Sigmoid colon (tissue), 7 donors: ENCODE results near the gene CX3CL1. TPM values are rescaled to one million over a fixed set of nuclear protein-coding genes. Genes with fewer than 3 reads are reported as not detected.
"Not testable (repeated sequence)": the region's sequence is repeated elsewhere in the genome, so short reads cannot be mapped to it uniquely, and the experiment has no call there.

Experiments
- DNase-seq: peaks from one replicate; pipeline ENCODE4 v3.0.0-alpha.2; 2019
- H3K27ac ChIP-seq, 4 donors: fragments of 200-600 bp; sonication (generic); one replicate each; pipeline ENCODE4 v1.5.1; 2016 to 2019; ENCODE audit warnings: mild to moderate bottlenecking in 1 of 4
- H3K27me3 ChIP-seq, 3 donors: fragments of 200-600 bp; sonication (generic); one replicate each; pipeline ENCODE4 v1.5.1; 2019; ENCODE audit warnings: mild to moderate bottlenecking in 1 of 3
- H3K36me3 ChIP-seq, 4 donors: fragments of 200-600 bp; sonication (generic); one replicate each; pipeline ENCODE4 v1.5.1; 2016 to 2019
- H3K4me1 ChIP-seq, 4 donors: fragments of 200-600 bp; sonication (generic); one replicate each; pipeline ENCODE4 v1.5.1; 2017 to 2019
- H3K4me3 ChIP-seq, 4 donors: fragments of 200-600 bp; sonication (generic); one replicate each; pipeline ENCODE4 v1.5.1; 2017 to 2019; ENCODE audit warnings: mild to moderate bottlenecking in 2 of 4, moderate library complexity in 1 of 4
- H3K9me3 ChIP-seq, 4 donors: fragments of 200-600 bp in 3 of 4; sonication (generic) in 3 of 4; one replicate each; pipeline versions ENCODE4 v1.5.1 to v1.6.1; 2013 to 2019
- CTCF ChIP-seq, 4 experiments: fragments of 450-650 bp in 3 of 4; fragments of 200-600 bp in 1 of 4; IDR thresholded peaks; one replicate each; pipeline ENCODE4 v1.5.1; 2016 to 2019; ENCODE audit warnings: antibody characterized with exemption in 4 of 4, mild to moderate bottlenecking in 3 of 4, moderate library complexity in 2 of 4
- EP300 ChIP-seq, 4 donors: sonication (generic); formaldehyde crosslinking; IDR thresholded peaks; one replicate each; pipeline ENCODE4 v1.6.1; 2017; ENCODE audit warnings: antibody characterized with exemption in 4 of 4
- POLR2A ChIP-seq, 2 donors: fragments of 450-650 bp; IDR thresholded peaks; one replicate each; pipeline ENCODE4 v1.6.1; 2016; ENCODE audit warnings: antibody characterized with exemption in 2 of 2, mild to moderate bottlenecking in 2 of 2, moderate library complexity in 2 of 2
- POLR2AphosphoS5 ChIP-seq, 4 donors: sonication (generic); formaldehyde crosslinking; IDR thresholded peaks; one replicate each; pipeline ENCODE4 v1.6.1; 2017; ENCODE audit warnings: antibody characterized with exemption in 4 of 4
- WGBS, 2 donors: extraction: QIAGEN DNeasy Blood & Tissue Kit; methylation state at CpG; one replicate each; pipeline ENCODE4 v1.1.7; 2013; 5-methylcytosine and 5-hydroxymethylcytosine counted together
- intact Hi-C: fragments of 100-400 bp; cut with DNase I; formaldehyde crosslinking; loops from one replicate; pipeline ENCODE4 v1.15.1; 2023
- polyA plus RNA-seq, 3 donors: library from polyadenylated mRNA; stranded (reverse); fragments of 200-250 nt; gene quantifications; one replicate each; pipeline ENCODE4 v1.2.3, GENCODE V29; 2013
- total RNA-seq, 4 donors: library from RNA; depleted of rRNA; stranded (reverse); fragments of >200 nt; gene quantifications; one replicate each; pipeline ENCODE4 v1.1.0, GENCODE V29; 2016
- donor health status: healthy with polysubstance abuse.
- donor health status: Bipolar disorder and iron deficiency.
- donor health status: healthy.

The CX3CL1 gene
- total and polyA plus RNA-seq, 7 donors: 0.23 to 18.6 (median 4.8) TPM

DNA sequence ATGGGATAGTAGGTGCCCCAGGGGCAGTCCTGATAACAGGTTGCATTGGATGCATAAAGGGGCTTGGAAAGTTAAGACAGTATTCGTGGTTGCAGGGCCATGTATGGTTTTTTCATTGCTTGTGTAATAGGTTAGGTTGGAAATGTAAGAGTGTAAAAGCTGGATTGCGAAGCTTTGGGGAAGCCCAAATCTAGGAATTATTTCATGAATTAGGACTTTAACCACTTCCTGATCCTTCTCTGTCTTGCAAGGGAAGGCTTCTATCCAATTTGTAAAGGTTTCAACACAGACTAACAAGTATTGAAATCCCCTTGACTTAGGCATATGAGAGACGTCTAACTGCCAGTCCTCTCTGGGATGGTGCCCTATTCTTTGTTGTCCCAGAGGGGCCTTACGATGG, 24.5 kb downstream of the CX3CL1 start:
- H3K9me3 ChIP-seq: no peaks in the 10 kb centered on the region
- no peaks in the 10 kb centered on the region for H3K4me1 ChIP-seq
- TF ChIP-seq POLR2A (IDR thresholded peaks at IDR 0.05) (no peak), POLR2AphosphoS5 (IDR thresholded peaks at IDR 0.05) (no peak), EP300 (IDR thresholded peaks at IDR 0.05) (no peak), CTCF (IDR thresholded peaks at IDR 0.05) (no peak)
- no peak for DNase-seq
- intact Hi-C loops: no loop called here
- 91 to 95% methylated on average over 4 of the region's 4 CpGs for WGBS, 2 donors
- H3K27ac ChIP-seq: no peak overlapping the region
- H3K4me3 ChIP-seq: no peak overlapping the region
- H3K36me3 ChIP-seq: no peaks in the 10 kb centered on the region
- H3K27me3 ChIP-seq: no peaks in the 10 kb centered on the region

GRCh38 chr16:57397493-57397892, 25.2 kb downstream of the CX3CL1 start:
- H3K27me3 ChIP-seq, H3K27ac ChIP-seq, H3K36me3 ChIP-seq, H3K4me1 ChIP-seq, H3K9me3 ChIP-seq, DNase-seq, intact Hi-C loops, H3K4me3 ChIP-seq: not testable (repeated sequence)
- 94% methylated on average over 4 of the region's 4 CpGs for WGBS, 2 donors

DNA sequence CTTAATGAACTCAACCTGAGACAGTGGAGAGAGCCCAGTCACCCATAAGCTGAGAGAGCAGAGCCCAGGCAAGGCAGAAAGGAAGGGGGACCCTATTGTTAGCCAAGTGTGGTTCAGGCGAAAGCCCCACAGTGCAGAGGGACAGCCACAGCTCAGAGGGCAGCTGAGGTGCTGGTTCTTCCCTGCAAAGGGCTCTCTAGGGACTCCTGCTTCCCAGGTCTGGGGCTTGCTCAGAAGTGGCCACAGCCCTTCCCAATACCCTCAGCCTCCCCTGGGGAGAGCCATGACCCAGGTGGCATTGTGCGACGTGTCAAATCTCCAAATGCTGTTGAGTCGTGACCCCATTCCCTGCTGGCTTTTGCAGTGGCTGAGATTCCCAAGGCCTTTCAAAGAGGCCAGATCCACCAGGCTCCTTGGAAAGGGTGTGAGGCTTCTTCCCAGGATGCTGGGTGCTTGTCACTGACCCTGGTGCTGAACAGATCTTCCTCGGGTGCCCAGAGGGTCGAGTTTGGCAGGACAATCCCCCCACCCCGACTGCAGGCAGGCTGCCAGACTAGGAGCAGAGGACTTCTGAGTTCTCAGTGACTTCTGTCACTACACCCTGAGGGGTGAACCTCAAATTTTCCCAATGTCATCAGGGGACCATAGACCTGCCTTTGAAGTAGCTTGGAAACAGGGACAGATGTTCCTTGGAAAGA, 29.8 kb downstream of the CX3CL1 start:
- Histone ChIP-seq H3K27me3 (no peaks in the 10 kb centered on the region), H3K27ac (no peak overlapping the region), H3K36me3 (no peaks in the 10 kb centered on the region), H3K4me3 (no peak overlapping the region), H3K9me3 (no peaks in the 10 kb centered on the region), H3K4me1 (no peaks in the 10 kb centered on the region)
- intact Hi-C loops: no loop called here
- no peak for DNase-seq
- TF ChIP-seq CTCF (IDR thresholded peaks at IDR 0.05) (no peak), EP300 (IDR thresholded peaks at IDR 0.05) (no peak), POLR2A (IDR thresholded peaks at IDR 0.05) (no peak), POLR2AphosphoS5 (IDR thresholded peaks at IDR 0.05) (no peak)
- 68 to 69% methylated on average over 7 of the region's 7 CpGs for WGBS, 2 donors

GRCh38 chr16:57403965-57404817, 31.9 kb downstream of the CX3CL1 start, which contains the start of gene CCL17:
CCL17 (plus strand) TSS chr16:57404767; CDS start chr16:57413933, 9,166 bp downstream.
- TF ChIP-seq POLR2AphosphoS5 (IDR thresholded peaks at IDR 0.05): no peak
- TF ChIP-seq CTCF (IDR thresholded peaks at IDR 0.05): no peak
- TF ChIP-seq EP300 (IDR thresholded peaks at IDR 0.05): no peak
- TF ChIP-seq POLR2A (IDR thresholded peaks at IDR 0.05): no peak
- no peak within 1 kb of the TSS for H3K27ac ChIP-seq
- H3K4me1 ChIP-seq: no peaks in the 10 kb centered on the region
- H3K27me3 ChIP-seq: no peaks in the 10 kb centered on the region
- H3K9me3 ChIP-seq: no peaks in the 10 kb centered on the region
- no peak for DNase-seq
- H3K4me3 ChIP-seq: no peak within 1 kb of the TSS
- no peaks in the 10 kb centered on the region for H3K36me3 ChIP-seq
- intact Hi-C loops: no loop called here
- WGBS, 2 donors: 80 to 82% methylated on average over 17 of the region's 17 CpGs

GRCh38 chr16:57405097-57405496, 32.8 kb downstream of the CX3CL1 start:
- Histone ChIP-seq H3K27me3 (no peaks in the 10 kb centered on the region), H3K9me3 (no peaks in the 10 kb centered on the region), H3K36me3 (no peaks in the 10 kb centered on the region), H3K4me1 (no peaks in the 10 kb centered on the region), H3K4me3 (no peak overlapping the region), H3K27ac (no peak overlapping the region)
- 74 to 83% methylated on average over 3 of the region's 3 CpGs for WGBS, 2 donors
- intact Hi-C loops: no loop called here
- DNase-seq: no peak
- TF ChIP-seq EP300 (IDR thresholded peaks at IDR 0.05): no peak
- no peak for TF ChIP-seq POLR2AphosphoS5 (IDR thresholded peaks at IDR 0.05)
- no peak for TF ChIP-seq CTCF (IDR thresholded peaks at IDR 0.05)
- TF ChIP-seq POLR2A (IDR thresholded peaks at IDR 0.05): no peak
